ENCODE results near the gene MAP4K4.

Gene MAP4K4

GRCh38 chr2:101679801-101680487, 17.6 kb upstream of the MAP4K4 start:
- no peak for DNase-seq (ENCODE audit: extremely low read depth, low read depth)
- TF ChIP-seq, protein P1, sequence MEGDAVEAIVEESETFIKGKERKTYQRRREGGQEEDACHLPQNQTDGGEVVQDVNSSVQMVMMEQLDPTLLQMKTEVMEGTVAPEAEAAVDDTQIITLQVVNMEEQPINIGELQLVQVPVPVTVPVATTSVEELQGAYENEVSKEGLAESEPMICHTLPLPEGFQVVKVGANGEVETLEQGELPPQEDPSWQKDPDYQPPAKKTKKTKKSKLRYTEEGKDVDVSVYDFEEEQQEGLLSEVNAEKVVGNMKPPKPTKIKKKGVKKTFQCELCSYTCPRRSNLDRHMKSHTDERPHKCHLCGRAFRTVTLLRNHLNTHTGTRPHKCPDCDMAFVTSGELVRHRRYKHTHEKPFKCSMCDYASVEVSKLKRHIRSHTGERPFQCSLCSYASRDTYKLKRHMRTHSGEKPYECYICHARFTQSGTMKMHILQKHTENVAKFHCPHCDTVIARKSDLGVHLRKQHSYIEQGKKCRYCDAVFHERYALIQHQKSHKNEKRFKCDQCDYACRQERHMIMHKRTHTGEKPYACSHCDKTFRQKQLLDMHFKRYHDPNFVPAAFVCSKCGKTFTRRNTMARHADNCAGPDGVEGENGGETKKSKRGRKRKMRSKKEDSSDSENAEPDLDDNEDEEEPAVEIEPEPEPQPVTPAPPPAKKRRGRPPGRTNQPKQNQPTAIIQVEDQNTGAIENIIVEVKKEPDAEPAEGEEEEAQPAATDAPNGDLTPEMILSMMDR (IDR thresholded peaks at IDR 0.05; ENCODE audit: low read depth, low read length) = no peak

DNA sequence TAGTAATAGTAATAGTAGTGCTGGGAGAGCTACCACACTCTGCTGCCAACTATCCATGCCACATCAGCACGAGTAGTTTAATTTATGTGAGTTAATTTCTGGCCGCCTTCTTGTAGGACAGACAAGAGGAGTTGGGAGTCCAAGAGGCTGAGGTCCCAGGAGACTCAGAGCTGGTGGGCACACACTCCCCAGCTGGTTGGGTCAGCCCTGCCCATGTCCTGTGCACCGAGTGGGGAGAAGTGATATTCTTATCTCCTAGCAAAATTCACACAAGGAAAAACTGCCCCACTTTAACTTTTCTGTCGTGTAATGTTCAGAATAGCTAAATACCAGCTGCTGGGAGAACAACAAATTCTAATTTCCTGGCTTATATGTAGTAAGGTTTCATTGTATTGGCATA, 15.2 kb upstream of the MAP4K4 start:
- TF ChIP-seq, protein P1 (IDR thresholded peaks at IDR 0.05; ENCODE audit: low read depth, low read length) = no peak
- DNase-seq (ENCODE audit: extremely low read depth, low read depth) = no peak

- DNase-seq (ENCODE audit: extremely low read depth, low read depth) = no peak
- TF ChIP-seq, protein P1 (IDR thresholded peaks at IDR 0.05; ENCODE audit: low read depth, low read length) = no peak
Measured at GRCh38 chr2:101684313-101684712, 13.2 kb upstream of the MAP4K4 start.

- DNase-seq (ENCODE audit: extremely low read depth, low read depth) = no peak
- TF ChIP-seq, protein P1 (IDR thresholded peaks at IDR 0.05; ENCODE audit: low read depth, low read length) = no peak
Measured at GRCh38 chr2:101688261-101688660, 9.2 kb upstream of the MAP4K4 start.

GRCh38 chr2:101689114-101689825, 8.2 kb upstream of the MAP4K4 start:
- DNase-seq (ENCODE audit: extremely low read depth, low read depth) = no peak
- TF ChIP-seq, protein P1 (IDR thresholded peaks at IDR 0.05; ENCODE audit: low read depth, low read length) = no peak

DNA sequence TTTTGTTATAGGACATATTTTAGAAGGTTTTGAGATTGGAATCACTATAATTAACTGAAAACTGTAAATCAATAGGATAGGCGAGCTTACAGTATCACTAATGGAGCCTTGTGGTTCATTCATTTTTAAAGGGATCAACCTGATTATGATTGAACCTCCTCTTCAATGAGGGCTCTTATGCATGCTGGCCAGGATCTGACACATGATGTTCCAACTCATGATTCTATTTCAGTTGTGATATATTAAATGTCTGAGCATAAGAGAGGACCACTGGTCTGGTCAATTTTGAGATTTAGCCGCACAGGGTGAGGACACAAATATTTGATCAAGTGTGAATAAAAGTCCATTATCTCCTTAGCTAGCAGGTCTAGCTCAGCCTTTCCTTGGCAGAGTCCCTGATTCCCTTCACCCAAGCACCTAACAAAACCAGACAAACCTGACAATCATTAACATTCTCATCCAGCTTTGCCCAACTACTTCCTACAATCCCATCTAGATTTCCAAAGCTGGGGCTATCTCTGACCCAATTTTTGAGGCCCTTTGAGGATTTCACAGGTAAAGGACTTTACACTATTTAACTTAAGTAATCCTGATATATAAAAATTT, 6.9 kb upstream of the MAP4K4 start:
- TF ChIP-seq, protein P1 (IDR thresholded peaks at IDR 0.05; ENCODE audit: low read depth, low read length) = no peak
- no peak for DNase-seq (ENCODE audit: extremely low read depth, low read depth)

- TF ChIP-seq, protein P1 (IDR thresholded peaks at IDR 0.05; ENCODE audit: low read depth, low read length) = no peak
- DNase-seq (ENCODE audit: extremely low read depth, low read depth) = no peak
Measured at GRCh38 chr2:101692041-101692440, 5.5 kb upstream of the MAP4K4 start.

Measured in AG09319 (cell line).